OCI-LY1 (cell line): ENCODE data around the gene RAB3IL1.

Source experiments
- EZH2 ChIP-seq: fragments of 200-600 bp; sonication (generic), shearing (Covaris generic); IDR thresholded peaks from 2 replicates; pipeline ENCODE4 v1.8.0; 2017; ENCODE audit warnings: borderline replicate concordance, mixed run types, mild to moderate bottlenecking, antibody characterized with exemption, low read length, moderate library complexity, mixed read lengths
- TF ChIP-seq, protein P1 (sequence below): fragments of 200-600 bp; sonication (generic), shearing (Covaris generic); IDR thresholded peaks from 2 replicates; pipeline ENCODE4 v1.5.1; 2017; ENCODE audit warnings: mild to moderate bottlenecking, antibody characterized with exemption, low read length, moderate library complexity, mixed read lengths

DNA sequence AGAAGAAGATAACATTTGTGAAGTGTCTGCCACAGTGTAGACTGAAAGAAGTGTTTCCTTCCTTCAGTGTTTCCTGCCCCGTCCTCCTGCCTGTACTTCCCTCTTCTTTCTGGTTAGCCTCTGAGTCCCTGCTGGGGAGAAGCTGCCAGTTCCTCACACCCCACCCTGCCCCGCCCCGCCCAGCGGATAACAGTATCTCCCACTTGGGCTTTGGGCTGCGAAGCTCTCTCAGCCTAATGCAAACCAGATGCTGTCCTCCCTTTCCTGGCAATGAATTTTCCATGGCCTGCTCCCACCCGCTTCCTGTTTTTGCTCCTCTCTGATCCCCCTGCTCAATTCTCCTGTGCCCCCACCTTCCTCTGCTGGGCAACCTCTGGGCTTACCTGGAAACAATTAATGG, 5.2 kb upstream of the RAB3IL1 start:
- TF ChIP-seq, protein P1, sequence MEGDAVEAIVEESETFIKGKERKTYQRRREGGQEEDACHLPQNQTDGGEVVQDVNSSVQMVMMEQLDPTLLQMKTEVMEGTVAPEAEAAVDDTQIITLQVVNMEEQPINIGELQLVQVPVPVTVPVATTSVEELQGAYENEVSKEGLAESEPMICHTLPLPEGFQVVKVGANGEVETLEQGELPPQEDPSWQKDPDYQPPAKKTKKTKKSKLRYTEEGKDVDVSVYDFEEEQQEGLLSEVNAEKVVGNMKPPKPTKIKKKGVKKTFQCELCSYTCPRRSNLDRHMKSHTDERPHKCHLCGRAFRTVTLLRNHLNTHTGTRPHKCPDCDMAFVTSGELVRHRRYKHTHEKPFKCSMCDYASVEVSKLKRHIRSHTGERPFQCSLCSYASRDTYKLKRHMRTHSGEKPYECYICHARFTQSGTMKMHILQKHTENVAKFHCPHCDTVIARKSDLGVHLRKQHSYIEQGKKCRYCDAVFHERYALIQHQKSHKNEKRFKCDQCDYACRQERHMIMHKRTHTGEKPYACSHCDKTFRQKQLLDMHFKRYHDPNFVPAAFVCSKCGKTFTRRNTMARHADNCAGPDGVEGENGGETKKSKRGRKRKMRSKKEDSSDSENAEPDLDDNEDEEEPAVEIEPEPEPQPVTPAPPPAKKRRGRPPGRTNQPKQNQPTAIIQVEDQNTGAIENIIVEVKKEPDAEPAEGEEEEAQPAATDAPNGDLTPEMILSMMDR = no peak
- no peak for TF ChIP-seq EZH2
